Activated T-helper 9 cell treated with anti-CD3 and anti-CD28 coated beads, Interleukin-2, amount 50 U/mL, for 16 hours (primary cell): ENCODE results near the gene FBN1.

Experiments
- DNase-seq: peaks from one replicate; pipeline ENCODE4 v3.0.0-alpha.2; 2020; ENCODE audit warnings: low read depth

The FBN1 gene

DNA sequence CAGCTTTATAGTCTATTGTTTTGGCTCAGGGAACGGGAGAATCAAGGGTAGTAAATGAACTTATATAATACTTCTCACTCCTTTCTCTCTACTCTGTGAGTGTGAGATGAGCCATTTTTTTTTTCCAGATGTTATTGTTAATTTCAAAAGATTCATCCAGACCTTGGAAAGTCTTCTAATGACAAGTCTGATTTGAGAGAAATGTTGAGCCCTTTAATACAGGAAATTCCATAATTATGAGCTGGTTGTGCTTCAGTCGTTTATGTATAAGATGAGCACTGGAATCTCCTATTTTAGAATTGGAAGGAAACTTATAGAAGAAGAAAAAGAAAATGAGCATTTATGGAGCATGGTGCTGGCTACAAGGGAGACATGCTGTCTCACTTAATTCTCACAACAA is 92.0 kb downstream of the FBN1 start:
- no peak for DNase-seq

GRCh38 chr15:48550822-48551525 is 94.5 kb downstream of the FBN1 start:
- no peak for DNase-seq

- DNase-seq: no peak
Measured at GRCh38 chr15:48548455-48548854, 97.1 kb downstream of the FBN1 start.

GRCh38 chr15:48547286-48547685 is 98.2 kb downstream of the FBN1 start:
- DNase-seq: no peak

DNA sequence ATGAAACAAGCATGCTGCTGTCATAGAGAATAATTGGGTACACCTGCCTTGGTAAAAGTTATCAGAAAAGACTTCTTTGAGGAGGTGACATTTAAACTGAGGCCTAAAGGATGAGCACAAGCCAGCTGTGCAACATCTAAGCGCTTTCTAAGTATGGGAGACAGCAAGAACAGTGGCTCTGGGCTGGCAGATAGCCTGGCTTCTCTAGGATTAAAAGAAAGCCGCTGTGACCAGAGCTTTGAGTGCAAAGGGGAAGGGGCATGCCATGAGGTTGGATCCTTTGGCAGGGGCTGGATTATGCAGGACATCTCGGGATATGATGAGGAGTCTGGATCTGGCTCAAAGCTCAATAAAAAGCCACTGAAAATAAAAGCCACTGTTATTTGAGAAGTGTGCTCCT is 99.2 kb downstream of the FBN1 start:
- DNase-seq: no peak

DNA sequence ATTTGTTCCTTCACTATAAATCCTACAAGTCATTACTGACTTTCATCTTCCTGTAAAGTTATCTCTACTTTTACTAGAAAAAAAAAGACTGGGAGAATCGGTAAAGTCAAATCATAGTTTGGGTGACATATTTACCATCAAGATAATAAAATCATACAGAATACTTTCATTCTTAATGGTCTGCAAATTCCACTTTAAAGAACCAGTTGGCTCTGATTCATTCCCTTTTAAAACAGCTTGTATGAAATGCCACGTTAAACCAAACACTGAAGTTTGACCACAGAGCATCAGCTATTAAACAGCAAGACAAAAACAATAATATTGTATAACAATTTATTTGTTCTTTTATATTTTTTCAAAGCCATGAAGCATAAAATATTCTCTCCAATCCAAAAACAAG is 100.7 kb downstream of the FBN1 start:
- no peak for DNase-seq

- DNase-seq: no peak
Measured at GRCh38 chr15:48541341-48542278, 103.9 kb downstream of the FBN1 start.

GRCh38 chr15:48540756-48541155 is 104.8 kb downstream of the FBN1 start:
- no peak for DNase-seq

DNA sequence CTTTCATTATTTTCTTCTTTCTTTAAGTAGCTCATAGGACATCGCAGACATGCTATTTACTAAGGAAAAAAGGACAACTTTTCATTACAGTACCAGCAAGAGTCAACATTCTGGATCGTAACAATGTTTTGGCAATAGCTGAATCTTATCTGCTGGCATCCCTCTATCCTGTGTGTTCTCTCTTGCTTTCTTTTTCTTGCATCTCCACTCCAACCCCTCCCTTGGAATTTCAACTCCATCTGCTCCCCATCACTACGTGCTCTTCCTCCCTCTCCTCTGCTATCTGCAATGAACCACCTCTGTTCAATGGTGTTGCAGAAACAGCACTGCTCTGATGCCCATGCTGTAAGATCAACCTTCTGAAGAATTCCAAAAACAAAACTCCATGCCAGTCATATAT is 106.6 kb downstream of the FBN1 start:
- no peak for DNase-seq

DNA sequence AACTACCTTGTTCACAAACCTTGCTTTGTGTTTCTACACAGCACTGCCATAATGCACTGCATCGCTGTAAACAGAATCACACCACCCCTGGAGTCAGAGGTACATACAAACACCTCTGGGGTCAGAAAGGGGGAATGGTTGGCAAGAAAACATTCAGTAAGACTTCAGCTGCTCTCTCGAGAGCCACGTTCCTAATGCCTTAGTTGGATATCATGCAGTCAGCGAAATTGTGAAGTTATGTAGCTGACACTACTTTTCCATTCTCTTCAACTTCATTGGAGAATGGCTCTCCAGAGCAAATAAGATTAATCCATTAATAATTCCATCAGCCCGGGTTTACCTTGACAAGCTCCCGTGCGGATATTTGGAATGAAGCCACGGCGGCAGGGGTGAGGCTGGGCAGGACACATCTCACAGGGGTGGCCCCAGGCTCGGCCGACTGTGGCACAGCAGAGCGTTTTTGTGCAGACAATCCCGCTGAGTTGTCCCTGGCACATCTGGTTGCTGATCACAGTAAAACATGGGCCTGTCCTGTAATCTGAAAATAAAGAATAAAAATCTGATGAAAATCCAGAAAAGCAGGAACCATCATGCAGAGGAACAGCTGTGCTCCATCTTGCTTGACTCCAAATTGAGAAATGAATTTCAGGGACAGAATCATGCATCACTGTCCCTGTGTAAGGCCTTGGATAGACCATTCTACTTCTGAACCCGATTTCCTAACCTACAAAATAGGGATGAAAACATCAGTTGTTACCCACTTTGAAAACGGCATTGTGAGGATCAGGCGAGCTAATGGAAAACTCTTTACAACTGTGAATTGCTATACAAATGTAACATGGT is 108.0 kb downstream of the FBN1 start:
- DNase-seq: no peak

DNA sequence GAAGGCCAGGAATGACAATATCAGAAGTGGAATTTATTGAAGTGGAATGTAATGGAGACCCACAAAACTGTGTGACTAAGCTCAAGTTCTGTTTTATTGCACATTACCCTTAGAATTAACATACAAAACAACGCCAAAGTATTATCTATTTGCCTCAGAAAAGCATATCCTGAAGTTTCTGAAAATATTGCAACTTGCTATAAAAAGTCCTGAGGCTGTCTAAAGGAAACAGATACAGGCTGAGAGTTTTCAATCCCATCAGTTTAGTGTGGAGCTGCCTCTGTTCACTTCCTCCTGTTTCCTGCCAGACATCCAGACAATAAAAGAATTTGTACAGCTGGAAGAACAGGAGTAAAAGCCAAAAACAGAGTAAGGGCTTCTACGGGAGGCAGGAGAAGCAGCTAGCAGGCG is 108.8 kb downstream of the FBN1 start:
- no peak for DNase-seq

DNA sequence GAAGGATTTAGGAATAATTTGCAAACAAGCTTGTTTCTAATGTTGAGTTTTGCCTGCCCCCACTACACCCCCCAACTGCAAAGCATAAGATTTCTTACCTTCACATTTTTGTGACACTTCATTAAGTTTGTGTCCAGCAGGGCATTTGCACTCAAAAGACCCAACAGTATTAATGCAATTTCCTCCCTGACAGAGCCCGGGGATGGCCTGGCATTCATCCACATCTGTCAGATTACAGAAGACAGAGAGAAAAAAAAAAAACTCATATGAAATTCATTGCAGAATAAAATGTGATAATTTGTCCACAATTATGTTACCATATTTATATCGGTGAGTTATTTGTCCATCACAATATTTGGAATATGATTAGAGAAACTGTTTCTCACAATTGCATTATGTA is 111.5 kb downstream of the FBN1 start:
- DNase-seq: no peak

- no peak for DNase-seq
Measured at GRCh38 chr15:48532946-48533345, 112.6 kb downstream of the FBN1 start.

DNA sequence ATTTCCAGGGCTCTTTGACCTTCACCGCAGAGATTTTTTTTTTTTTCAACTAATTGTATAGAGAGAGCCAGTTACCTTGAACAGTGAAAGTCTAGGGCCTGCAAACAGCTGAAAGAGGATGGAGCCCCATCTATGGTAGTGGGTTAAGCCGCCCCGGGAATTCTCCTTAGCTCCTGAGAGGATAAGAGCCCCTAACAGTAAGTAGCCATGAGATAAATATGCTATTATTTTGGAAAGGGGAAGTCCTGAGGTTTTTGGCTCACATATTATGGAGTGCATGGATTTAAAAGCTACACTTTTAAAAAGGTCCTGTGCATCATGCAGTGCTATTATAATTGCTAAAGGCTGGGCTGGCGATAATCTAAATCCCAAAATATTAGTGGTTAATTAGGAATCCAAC is 115.0 kb downstream of the FBN1 start:
- no peak for DNase-seq

DNA sequence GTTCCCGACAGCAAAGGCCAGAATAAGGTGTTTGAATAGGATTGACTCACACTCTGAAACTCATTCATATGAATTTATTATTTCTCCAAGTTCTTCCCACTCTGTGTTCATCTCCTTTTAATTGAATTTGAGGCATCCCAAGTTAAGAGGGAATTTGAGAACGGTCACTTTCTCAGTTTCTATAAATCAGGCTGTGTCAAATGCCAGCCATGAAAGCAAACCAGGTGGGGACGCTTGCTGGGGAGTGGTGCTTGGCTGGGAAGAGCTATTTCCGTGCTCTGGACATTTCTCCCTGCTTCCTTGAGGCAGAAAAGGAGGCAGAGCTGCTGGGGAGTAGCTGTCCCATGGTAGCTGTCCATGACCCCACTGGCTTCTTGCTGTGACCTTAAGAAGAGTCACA is 116.6 kb downstream of the FBN1 start:
- no peak for DNase-seq

- DNase-seq: no peak
Measured at GRCh38 chr15:48527517-48527916, 118.0 kb downstream of the FBN1 start.

GRCh38 chr15:48522911-48523310 is 122.6 kb downstream of the FBN1 start:
- DNase-seq: no peak

DNA sequence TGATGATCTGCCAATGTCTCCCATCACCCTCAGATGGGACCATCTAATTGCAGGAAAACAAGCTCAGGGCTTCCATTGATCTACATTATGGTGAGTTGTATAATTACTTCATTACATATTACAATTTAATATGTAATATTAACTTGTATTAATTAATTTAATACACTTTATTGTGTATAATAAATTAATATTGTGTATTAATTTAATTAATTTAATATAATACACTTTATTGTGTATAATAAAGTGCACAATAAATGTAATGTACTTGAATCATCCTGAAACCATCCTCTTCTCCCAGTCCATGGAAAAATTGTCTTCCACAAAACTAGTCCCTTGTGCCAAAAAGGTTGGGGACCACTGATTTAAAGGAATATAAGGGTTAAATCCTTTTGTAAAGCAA is 123.4 kb downstream of the FBN1 start:
- DNase-seq: no peak

DNA sequence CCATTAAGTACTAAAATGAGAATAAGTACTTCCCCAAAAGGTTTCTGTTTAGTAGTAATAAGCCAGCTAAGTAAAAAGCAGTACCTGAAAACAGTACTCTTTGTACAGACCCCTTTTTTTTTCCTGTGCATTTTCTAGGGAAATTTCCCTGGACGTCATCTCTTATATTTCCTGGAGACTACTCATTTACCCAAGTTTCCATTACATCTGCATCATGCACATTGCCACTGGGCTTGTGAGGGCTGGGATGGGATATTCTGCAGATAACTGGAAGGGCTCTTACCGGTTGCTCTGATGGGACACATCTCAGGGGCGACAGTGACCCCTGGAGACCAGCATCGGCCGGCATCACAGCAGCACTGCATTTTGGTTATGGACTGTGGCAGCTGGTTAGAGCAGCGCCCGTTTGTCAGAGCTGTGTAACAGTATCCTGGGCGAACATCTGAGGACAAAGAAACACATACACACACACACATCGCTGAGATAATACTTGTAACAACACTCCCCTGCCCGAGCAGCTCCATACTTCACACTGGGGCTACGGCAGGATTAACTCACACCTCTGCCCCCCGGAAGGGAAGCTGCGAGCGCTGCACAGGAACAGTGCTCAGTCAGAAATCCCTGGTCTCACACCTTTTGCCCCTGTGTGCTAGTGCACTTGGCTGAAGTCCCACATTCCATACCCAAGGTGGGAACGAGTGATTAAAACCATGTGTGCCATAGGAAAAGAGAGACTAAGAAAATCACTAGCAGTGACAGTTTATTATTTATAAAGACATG is 124.9 kb downstream of the FBN1 start:
- no peak for DNase-seq

DNA sequence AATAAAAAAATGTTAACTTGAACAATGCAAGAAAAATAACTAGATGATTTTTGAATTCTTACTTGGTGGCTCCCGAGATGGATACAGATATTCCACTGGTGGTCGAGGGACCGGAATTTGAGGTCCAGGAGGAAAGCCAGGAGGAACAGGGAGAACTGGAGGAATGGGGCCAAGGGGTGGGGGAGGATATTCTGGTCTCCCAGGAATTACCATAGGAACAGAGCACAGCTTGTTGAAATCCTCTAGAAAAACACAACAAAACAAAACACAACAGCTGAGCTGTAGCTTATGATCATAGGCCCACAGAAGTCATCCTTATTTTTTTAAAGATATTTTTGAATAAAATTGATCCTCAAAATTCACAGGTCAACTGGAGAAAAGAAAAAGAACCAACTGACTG is 129.4 kb downstream of the FBN1 start:
- no peak for DNase-seq

DNA sequence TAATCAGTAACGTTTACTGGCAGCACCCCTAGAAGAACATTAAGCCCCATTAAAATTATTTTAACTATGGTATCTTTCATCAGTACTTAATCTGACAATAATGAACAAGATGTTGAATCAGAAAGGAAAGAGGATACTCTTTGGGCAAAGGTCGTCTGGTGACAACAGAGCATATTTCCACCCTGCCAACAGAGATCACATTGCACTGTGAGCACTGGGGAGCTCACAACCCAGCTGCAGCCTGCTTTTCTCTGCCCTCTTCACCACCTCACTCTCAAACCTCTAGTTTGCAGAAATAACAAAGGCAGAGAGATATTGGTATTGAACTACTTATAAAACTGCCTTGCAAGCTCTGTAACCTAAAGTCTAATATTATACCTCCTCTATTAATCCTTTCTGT is 130.0 kb downstream of the FBN1 start:
- DNase-seq: no peak
